Measurements from ENCODE around the gene FBXO15.

- TF ChIP-seq, protein P1, sequence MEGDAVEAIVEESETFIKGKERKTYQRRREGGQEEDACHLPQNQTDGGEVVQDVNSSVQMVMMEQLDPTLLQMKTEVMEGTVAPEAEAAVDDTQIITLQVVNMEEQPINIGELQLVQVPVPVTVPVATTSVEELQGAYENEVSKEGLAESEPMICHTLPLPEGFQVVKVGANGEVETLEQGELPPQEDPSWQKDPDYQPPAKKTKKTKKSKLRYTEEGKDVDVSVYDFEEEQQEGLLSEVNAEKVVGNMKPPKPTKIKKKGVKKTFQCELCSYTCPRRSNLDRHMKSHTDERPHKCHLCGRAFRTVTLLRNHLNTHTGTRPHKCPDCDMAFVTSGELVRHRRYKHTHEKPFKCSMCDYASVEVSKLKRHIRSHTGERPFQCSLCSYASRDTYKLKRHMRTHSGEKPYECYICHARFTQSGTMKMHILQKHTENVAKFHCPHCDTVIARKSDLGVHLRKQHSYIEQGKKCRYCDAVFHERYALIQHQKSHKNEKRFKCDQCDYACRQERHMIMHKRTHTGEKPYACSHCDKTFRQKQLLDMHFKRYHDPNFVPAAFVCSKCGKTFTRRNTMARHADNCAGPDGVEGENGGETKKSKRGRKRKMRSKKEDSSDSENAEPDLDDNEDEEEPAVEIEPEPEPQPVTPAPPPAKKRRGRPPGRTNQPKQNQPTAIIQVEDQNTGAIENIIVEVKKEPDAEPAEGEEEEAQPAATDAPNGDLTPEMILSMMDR (IDR thresholded peaks at IDR 0.05; ENCODE audit: low read length): no peak
- TF ChIP-seq EZH2phosphoT487 (IDR thresholded peaks at IDR 0.05; ENCODE audit: low read length): no peak
Observed at GRCh38 chr18:74113711-74114110, 33.9 kb downstream of the FBXO15 start.

Measured in MM.1S (cell line).